Fibroblast of pulmonary artery (primary cell): ENCODE measurements around the gene TTC13.
"Not testable (repeated sequence)": the region's sequence is repeated elsewhere in the genome, so short reads cannot be mapped to it uniquely, and the experiment has no call there.

Experiments
- DNase-seq: peaks from one replicate; pipeline ENCODE4 v3.0.0-alpha.2; 2010; ENCODE audit warnings: low read depth
- H3K4me3 ChIP-seq: replicated peaks from 2 replicates; pipeline ENCODE4 v1.5.1; 2011; ENCODE audit warnings: low read depth, mild to moderate bottlenecking, control low read depth, low read length, moderate library complexity
- TF ChIP-seq, protein P1 (sequence below): IDR thresholded peaks from 2 replicates; pipeline ENCODE4 v1.5.1; 2011; ENCODE audit warnings: mild to moderate bottlenecking, control low read depth, low read length, inconsistent platforms; ENCODE audit errors: missing control alignments

Gene TTC13

DNA sequence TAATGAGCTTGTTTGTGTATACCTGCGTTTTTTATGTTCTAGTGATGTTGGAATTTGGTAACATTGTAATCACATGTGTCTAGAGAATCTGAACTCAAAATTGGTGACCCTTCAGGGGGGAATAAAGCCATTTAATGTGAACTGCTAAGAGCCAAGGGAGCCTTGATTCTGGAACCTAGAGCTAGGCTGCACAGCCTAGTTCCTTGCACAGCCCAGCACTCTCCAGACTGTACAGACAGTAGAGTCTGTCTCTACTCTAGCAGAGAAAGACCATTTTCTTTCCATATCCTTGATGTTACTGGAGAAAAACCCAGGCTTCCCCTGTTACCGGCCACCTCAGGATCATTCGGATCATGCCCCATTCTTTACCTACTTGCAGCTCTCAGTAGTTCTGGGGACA is 8.8 kb upstream of the TTC13 start:
- H3K4me3 ChIP-seq, result no peak overlapping the region
- TF ChIP-seq, protein P1, sequence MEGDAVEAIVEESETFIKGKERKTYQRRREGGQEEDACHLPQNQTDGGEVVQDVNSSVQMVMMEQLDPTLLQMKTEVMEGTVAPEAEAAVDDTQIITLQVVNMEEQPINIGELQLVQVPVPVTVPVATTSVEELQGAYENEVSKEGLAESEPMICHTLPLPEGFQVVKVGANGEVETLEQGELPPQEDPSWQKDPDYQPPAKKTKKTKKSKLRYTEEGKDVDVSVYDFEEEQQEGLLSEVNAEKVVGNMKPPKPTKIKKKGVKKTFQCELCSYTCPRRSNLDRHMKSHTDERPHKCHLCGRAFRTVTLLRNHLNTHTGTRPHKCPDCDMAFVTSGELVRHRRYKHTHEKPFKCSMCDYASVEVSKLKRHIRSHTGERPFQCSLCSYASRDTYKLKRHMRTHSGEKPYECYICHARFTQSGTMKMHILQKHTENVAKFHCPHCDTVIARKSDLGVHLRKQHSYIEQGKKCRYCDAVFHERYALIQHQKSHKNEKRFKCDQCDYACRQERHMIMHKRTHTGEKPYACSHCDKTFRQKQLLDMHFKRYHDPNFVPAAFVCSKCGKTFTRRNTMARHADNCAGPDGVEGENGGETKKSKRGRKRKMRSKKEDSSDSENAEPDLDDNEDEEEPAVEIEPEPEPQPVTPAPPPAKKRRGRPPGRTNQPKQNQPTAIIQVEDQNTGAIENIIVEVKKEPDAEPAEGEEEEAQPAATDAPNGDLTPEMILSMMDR, result no peak
- DNase-seq, result no peak

DNA sequence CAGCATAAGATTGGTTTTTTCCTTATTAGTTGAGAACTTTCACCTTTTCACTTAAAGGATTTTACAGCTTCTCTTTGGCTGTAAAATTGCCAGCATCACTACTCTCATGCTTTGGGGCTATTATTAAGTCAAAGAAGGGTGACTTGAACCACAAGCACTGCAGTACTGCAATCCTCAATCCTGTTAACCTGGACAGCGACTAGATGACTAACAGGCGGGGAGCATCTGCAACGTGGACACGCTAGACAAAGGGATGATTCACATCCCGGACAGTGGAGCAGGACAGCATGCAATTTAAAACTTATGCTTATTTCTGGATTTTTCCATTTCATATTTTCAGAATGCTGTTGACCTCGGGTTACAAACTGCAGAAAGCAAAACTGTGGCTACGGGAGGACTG is 8.3 kb upstream of the TTC13 start:
- TF ChIP-seq, protein P1, result no peak
- H3K4me3 ChIP-seq, result no peak overlapping the region
- peak; percentile 23 for DNase-seq

DNA sequence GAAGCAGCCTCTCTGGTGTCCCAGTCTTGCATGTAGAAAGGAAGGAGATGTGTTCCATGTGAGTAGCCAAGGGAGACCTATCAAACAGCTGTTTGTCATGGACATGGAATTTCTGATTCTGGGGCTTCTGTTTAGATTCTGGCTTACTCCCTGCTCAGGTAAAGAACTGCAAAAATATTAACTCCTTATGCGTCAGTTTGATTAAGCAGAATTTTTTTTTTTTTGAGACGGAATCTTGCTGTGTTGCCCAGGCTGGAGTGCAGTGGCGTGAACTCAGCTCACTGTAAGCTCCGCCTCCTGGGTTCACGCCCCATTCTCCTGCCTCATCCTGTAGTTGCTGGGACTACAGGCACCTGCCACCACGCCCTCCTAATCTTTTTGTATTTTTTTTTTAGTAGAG is 7.0 kb upstream of the TTC13 start:
- TF ChIP-seq, protein P1, result no peak
- H3K4me3 ChIP-seq, result no peak overlapping the region
- DNase-seq, result no peak

DNA sequence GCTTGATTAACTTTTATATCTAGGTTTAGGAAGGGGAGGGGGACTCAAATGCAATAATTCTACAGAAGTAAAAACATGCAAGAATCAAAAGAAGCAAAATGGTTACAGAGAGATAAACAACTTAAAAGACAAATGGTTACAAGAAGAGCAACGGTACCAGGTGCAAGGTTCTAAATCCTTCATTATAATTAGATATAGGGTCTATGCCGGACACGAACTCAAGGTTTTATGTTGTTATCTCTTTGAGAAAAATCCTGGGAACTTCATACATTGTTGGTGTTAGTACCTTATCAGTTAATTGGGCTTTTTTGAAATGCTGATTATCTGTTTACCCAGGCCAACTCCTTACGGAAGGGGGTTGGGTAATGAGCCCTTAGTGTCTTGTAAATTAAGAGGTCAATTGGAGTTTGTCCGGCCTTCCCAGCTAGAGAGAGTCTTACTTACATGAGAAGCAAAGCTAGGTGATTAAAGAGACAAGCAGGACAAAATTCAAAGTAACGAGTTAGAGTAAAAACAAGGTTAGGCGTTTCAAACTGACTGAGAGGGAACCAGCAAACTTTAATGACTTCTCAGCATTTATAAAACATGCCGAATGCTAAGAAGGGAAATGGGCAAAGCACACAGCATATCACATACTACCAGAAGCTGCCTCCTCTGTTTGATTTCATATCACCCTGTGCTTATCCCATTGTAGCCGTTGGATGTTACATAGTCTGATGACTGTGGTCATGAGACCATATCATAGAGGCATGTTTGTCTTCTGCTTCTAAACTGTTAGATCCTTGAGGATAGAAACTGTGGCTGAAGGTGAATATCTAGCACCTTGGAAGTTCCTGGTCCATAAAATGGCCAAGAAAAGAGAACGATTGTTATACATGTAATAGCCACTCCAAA is 6.2 kb upstream of the TTC13 start:
- H3K4me3 ChIP-seq, DNase-seq: not testable (repeated sequence)

DNA sequence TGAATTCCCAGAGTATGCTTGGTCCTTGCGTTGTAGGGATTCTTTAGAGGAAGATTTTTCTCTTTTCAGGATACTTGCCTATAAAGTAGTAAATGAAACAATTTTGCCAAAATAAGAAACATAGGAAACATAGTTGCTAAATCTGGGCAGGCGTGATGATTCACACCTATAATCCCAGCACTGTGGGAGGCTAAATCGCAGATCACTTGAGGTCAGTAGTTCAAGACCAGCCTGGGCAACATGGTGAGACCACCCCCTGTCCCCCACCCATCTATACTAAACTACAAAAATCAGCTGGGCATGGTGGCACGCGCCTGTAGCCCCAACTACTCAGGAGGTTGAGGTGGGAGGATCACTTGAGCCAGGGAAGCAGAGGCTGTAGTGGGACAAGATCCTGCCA is 5.2 kb upstream of the TTC13 start:
- no peak for DNase-seq
- no peak overlapping the region for H3K4me3 ChIP-seq
- TF ChIP-seq, protein P1, result no peak

DNA sequence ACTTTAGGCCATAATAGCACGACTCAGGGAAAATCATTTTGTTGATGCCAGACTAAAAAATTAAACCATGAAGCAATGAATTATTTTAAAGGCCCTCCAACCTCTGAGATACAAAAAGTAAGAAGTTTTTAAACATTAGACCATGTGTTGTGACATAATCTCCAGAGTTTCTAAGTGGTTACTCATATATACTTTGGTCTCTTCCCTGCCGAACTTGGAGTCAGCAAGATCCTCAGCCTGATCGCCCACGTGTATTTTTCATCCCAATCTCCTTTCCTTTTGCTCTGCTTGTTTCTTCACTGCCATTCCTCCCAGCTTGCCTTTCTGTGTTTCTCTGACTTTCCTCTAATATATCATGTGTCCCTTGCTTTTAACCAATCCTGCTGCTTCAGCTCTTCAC is 4.0 kb upstream of the TTC13 start:
- TF ChIP-seq, protein P1, result no peak
- H3K4me3 ChIP-seq, result no peak overlapping the region
- DNase-seq, result no peak

DNA sequence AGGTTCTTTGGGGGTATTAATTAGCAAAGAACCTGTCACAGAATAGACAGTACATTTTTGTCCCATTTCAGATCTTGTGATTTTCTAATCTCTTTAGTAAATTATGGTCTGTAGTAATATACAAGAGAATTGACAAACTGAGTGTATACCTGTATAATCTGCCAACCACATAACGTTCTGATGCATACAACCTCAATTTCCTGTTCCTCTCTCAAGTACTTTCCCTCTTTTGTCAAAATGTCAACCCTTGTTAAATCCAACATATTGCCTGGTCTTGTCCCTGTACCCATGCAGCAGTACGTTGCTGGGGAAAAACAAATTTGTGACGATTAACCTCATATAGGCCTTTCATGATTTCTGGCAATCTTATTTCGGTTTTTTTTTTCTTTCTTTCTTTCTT is 1.3 kb upstream of the TTC13 start:
- DNase-seq, result no peak
- TF ChIP-seq, protein P1, result no peak
- H3K4me3 ChIP-seq, result peak overlapping the region; percentile 97
